Epidermal melanocyte (primary cell): ENCODE data around the gene ZSCAN30.
A peak's percentile ranks its signal among the peaks of the same experiment; 100 is the strongest.

ENCODE experiments used
- DNase-seq: peaks from one replicate; pipeline ENCODE4 v3.0.0; 2011; ENCODE audit warnings: low spot score; ENCODE audit not compliant: insufficient read length

Gene ZSCAN30

GRCh38 chr18:35290094-35290735 lies at the start of gene ZSCAN30:
Gene ZSCAN30, minus strand, starts transcription at chr18:35290229. Its CDS starts 25,877 bp downstream, at chr18:35264352.
- DNase-seq: peak; percentile 92

- DNase-seq: no peak
Observed at GRCh38 chr18:35337286-35337685, 47.3 kb upstream of the ZSCAN30 start.

GRCh38 chr18:35335866-35336265 lies 45.8 kb upstream of the ZSCAN30 start:
- no peak for DNase-seq

DNA sequence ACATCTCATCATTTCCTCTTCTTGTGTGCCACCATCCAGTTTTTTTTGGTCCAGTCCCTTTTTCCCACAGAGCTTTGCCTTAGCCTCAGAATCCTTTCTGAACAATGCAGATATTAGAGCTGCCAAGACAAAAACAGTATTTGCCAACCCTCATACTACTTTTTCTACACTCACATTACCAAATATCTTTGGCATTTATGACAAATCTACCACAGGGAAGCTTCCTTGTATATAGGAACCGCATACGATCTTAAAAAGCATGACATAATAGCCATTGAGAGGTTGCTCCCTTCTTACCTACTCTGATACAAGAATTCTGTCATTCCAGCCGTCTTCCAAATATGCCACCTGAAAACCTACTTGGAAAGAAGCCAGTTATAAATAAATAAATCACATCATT lies 44.8 kb upstream of the ZSCAN30 start:
- no peak for DNase-seq

GRCh38 chr18:35334212-35334611 lies 44.2 kb upstream of the ZSCAN30 start:
- no peak for DNase-seq

DNA sequence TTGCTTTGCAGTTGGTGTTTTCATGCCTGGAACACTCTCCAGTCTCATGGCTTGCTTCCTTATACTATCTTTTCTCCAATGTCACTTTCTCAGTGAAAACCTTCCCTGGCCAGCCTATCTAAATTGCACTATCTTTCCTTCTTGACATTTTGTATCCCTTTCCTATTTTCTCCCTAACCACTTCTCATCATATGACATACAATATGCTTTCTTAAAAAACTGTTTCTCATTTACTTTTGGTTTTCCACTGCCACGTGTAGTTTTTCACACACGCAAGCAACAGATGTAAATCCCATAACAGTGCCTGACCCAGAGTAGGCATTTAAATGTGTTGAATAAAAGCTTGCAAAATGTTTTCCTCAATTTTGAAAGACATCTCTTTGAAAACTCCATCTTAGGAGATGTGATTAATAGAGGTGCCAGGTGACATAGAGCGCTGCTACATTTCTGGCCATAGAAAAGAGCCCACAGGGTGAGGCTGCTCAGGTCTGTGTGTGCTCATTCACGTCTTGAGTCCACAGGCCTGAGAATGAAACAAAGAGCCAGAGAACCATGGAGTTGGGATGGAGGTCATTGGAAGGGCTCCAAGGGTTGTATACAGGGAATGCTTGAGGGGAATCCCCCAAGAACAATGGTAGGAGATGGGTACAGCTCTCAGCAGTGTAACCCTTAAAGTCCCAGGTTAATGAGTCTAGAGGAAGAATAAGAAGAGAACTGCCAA lies 41.5 kb upstream of the ZSCAN30 start:
- DNase-seq: no peak

DNA sequence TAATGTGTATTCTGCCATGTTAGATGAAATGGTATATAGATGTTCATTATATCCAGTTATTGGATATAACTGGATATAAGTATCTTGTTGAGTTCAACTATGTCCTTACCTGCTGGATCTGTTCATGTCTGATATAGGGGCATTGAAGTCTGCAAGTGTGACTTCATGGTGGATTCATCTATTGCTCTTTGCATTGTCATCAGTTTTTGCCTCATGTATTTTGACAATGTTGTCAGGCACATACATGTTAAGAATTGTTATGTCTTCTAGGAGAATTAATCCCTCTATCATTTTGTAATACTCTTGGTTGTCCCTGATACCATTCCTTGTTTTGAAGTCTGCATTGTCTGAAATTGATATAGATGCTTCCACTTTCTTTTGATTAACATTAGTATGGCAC lies 38.8 kb upstream of the ZSCAN30 start:
- DNase-seq: no peak

GRCh38 chr18:35326695-35327387 lies 36.8 kb upstream of the ZSCAN30 start:
- peak; percentile 31 for DNase-seq

DNA sequence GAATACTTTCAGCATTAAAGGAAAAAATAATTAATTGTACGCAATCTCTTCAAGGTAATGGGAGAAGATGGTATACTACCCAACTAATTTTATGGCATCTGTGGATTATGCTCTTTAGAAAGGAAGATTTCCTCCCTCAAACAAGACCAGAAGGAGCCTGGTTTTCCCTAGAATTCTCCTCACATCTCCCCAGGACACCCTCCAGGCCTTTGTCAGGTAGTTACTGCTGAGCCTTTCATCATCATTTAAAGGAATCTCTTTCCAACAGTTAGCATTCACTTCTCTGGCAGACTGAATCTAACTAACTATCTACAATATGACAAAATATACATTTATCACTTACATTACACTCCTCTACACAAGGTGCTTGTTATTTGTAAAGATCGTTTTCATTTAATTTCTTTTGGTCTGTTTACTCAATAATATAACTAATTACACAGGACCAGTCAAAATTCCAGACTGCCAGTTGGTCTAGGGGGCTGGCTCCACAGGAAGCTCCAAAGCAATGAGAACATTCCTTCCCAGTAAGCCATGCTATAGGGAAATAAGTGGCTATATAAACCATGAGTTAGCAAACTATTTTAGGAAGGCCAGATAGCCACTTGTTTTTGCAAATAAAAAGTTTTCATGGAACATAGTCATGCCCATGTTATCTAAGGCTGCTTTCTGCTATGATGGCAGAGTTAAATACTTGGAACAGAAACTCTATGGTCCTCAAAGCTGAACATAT lies 35.1 kb upstream of the ZSCAN30 start:
- DNase-seq: no peak

GRCh38 chr18:35322486-35323458 lies 32.7 kb upstream of the ZSCAN30 start:
- no peak for DNase-seq

GRCh38 chr18:35311496-35311895 lies 21.5 kb upstream of the ZSCAN30 start:
- DNase-seq: no peak

GRCh38 chr18:35306588-35307250 lies 16.7 kb upstream of the ZSCAN30 start:
- DNase-seq: no peak

DNA sequence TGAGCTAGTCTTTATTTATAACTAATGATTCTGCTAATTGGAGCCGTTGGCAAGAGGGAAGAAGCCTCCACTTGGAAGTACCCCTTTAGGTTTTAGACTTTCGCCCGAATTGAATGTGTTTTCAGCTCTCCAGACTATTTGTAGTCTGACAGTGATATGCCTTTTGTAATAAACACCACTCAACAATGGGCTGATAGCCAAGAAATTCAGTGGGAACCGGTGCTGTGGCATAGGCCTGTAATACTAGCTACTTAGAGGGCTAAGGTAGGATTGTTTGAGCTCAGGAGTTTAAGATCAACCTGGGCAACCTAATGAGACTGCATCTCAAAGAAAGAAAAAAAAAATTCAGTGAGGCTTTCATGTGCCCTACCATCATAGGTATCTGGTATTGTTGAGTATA lies 13.6 kb upstream of the ZSCAN30 start:
- DNase-seq: no peak

GRCh38 chr18:35296060-35296459 lies 6.0 kb upstream of the ZSCAN30 start:
- no peak for DNase-seq

DNA sequence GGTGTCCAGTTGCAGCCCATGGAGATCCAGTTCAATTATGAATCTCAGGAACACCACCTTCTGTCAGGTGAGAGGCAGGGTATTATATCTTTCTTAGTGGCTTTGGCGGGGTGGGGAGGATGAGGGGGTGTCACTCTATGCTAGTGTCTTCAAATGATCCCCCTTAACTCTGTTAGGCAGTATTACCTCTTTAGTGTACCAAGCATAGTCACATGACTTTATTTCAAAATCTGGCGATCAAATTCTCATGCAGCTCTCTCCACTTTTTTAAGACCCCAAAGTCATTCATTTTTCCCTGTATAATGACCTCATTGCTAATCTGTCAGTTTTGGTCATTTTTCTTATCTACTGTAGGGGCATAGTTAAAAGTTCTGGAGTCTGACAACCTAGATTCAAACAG lies 1.1 kb upstream of the ZSCAN30 start:
- DNase-seq: no peak

GRCh38 chr18:35289727-35290093 lies 319 bp downstream of the ZSCAN30 start:
- DNase-seq: no peak

GRCh38 chr18:35289293-35289692 lies 736 bp downstream of the ZSCAN30 start:
- DNase-seq: no peak

- DNase-seq: no peak
Observed at GRCh38 chr18:35284841-35285240, 5.2 kb downstream of the ZSCAN30 start.

GRCh38 chr18:35283923-35284794 lies 5.9 kb downstream of the ZSCAN30 start:
- DNase-seq: no peak
